Fibroblast of pulmonary artery (primary cell): ENCODE data around the gene TNFAIP3.
"Not testable (repeated sequence)": the region's sequence is repeated elsewhere in the genome, so short reads cannot be mapped to it uniquely, and the experiment has no call there.

Experiments
- DNase-seq: peaks from one replicate; pipeline ENCODE4 v3.0.0-alpha.2; 2010; ENCODE audit warnings: low read depth
- H3K4me3 ChIP-seq: replicated peaks from 2 replicates; pipeline ENCODE4 v1.5.1; 2011; ENCODE audit warnings: low read depth, mild to moderate bottlenecking, control low read depth, low read length, moderate library complexity
- CTCF ChIP-seq: IDR thresholded peaks from 2 replicates; pipeline ENCODE4 v1.5.1; 2011; ENCODE audit warnings: mild to moderate bottlenecking, control low read depth, low read length, inconsistent platforms; ENCODE audit errors: missing control alignments

TNFAIP3 gene

GRCh38 chr6:137834508-137834907, 32.6 kb upstream of the TNFAIP3 start:
- no peak for TF ChIP-seq CTCF
- no peak for DNase-seq
- no peak overlapping the region for H3K4me3 ChIP-seq

GRCh38 chr6:137836788-137837187, 30.3 kb upstream of the TNFAIP3 start:
- TF ChIP-seq CTCF = no peak
- DNase-seq = no peak

GRCh38 chr6:137838090-137838489, 29.0 kb upstream of the TNFAIP3 start:
- not testable (repeated sequence) for H3K4me3 ChIP-seq

More at GRCh38 chr6:137836788-137837187, 30.3 kb upstream of the TNFAIP3 start:
- no peak overlapping the region for H3K4me3 ChIP-seq

GRCh38 chr6:137838597-137838996, 28.5 kb upstream of the TNFAIP3 start:
- DNase-seq, H3K4me3 ChIP-seq: not testable (repeated sequence)

More at GRCh38 chr6:137838090-137838489, 29.0 kb upstream of the TNFAIP3 start:
- DNase-seq = not testable (repeated sequence)

GRCh38 chr6:137839076-137839475, 28.0 kb upstream of the TNFAIP3 start:
- no peak overlapping the region for H3K4me3 ChIP-seq
- no peak for DNase-seq
- TF ChIP-seq CTCF = no peak

- no peak overlapping the region for H3K4me3 ChIP-seq
- TF ChIP-seq CTCF = no peak
- no peak for DNase-seq
Observed at GRCh38 chr6:137840252-137840651, 26.8 kb upstream of the TNFAIP3 start.

- H3K4me3 ChIP-seq = no peak overlapping the region
- no peak for DNase-seq
- TF ChIP-seq CTCF = no peak
Observed at GRCh38 chr6:137843211-137843610, 23.8 kb upstream of the TNFAIP3 start.

- not testable (repeated sequence) for H3K4me3 ChIP-seq, DNase-seq
Observed at GRCh38 chr6:137844327-137844726, 22.7 kb upstream of the TNFAIP3 start.

- H3K4me3 ChIP-seq, DNase-seq: not testable (repeated sequence)
Observed at GRCh38 chr6:137844773-137845172, 22.3 kb upstream of the TNFAIP3 start.
